HG03469 (cell line): ENCODE measurements around the gene CACNB2.
"Not testable (repeated sequence)": the region's sequence is repeated elsewhere in the genome, so short reads cannot be mapped to it uniquely, and the experiment has no call there.

Source experiments
- ATAC-seq: cut with Tn5 transposase; IDR thresholded peaks from one replicate; pipeline ENCODE4 v1.9.1; 2021; ENCODE audit warnings: mild to moderate bottlenecking, moderate library complexity, moderate number of reproducible peaks; ENCODE audit not compliant: unreplicated experiment

CACNB2 gene

GRCh38 chr10:18196806-18197550, 56.8 kb downstream of the CACNB2 start:
- ATAC-seq: no peak

GRCh38 chr10:18197706-18198105, 57.5 kb downstream of the CACNB2 start:
- ATAC-seq: no peak

GRCh38 chr10:18201877-18202276, 61.7 kb downstream of the CACNB2 start:
- ATAC-seq: no peak

- ATAC-seq: no peak
Measured at GRCh38 chr10:18202680-18203460, 62.6 kb downstream of the CACNB2 start.

- no peak for ATAC-seq
Measured at GRCh38 chr10:18203471-18203870, 63.2 kb downstream of the CACNB2 start.

- no peak for ATAC-seq
Measured at GRCh38 chr10:18204039-18204835, 64.0 kb downstream of the CACNB2 start.

GRCh38 chr10:18205098-18205834, 65.0 kb downstream of the CACNB2 start:
- no peak for ATAC-seq

- ATAC-seq: not testable (repeated sequence)
Measured at GRCh38 chr10:18208186-18208585, 68.0 kb downstream of the CACNB2 start.

- no peak for ATAC-seq
Measured at GRCh38 chr10:18209241-18209640, 69.0 kb downstream of the CACNB2 start.

GRCh38 chr10:18210711-18211110, 70.5 kb downstream of the CACNB2 start:
- no peak for ATAC-seq

- no peak for ATAC-seq
Measured at GRCh38 chr10:18211862-18212261, 71.6 kb downstream of the CACNB2 start.

GRCh38 chr10:18213271-18213670, 73.0 kb downstream of the CACNB2 start:
- no peak for ATAC-seq

GRCh38 chr10:18214691-18215563, 74.7 kb downstream of the CACNB2 start:
- ATAC-seq: peak; percentile 50

- no peak for ATAC-seq
Measured at GRCh38 chr10:18216482-18216881, 76.3 kb downstream of the CACNB2 start.

GRCh38 chr10:18217577-18217976, 77.4 kb downstream of the CACNB2 start:
- no peak for ATAC-seq

GRCh38 chr10:18219146-18219545, 78.9 kb downstream of the CACNB2 start:
- no peak for ATAC-seq

GRCh38 chr10:18221123-18221522, 80.9 kb downstream of the CACNB2 start:
- no peak for ATAC-seq

- ATAC-seq: no peak
Measured at GRCh38 chr10:18221882-18222281, 81.7 kb downstream of the CACNB2 start.

GRCh38 chr10:18222866-18223265, 82.6 kb downstream of the CACNB2 start:
- no peak for ATAC-seq

- ATAC-seq: no peak
Measured at GRCh38 chr10:18223898-18224297, 83.7 kb downstream of the CACNB2 start.
